HepG2 (cell line): ENCODE data around the gene COX18. TPM values are rescaled to one million over a fixed set of nuclear protein-coding genes. Genes with fewer than 3 reads are reported as not detected.

ENCODE experiments used
- polyA plus RNA-seq, 8 experiments: library from polyadenylated mRNA; depleted of rRNA in 3 of 8; stranded (reverse) in 7 of 8; unstranded in 1 of 8; fragments of >200 nt; fragmentation: Illumina TruSeq in 4 of 8; extraction: Trizol in 4 of 8; gene quantifications; 2 replicates each; pipeline versions ENCODE4 v1.2.1 to v1.2.3, GENCODE V29; 2011 to 2016; ENCODE audit warnings: low read depth in 4 of 8, missing spikeins in 1 of 8, mixed read lengths in 1 of 8; ENCODE audit not compliant: insufficient read depth in 1 of 8
- small RNA-seq, 3 experiments: library from RNA; depleted of rRNA; stranded (forward); fragments of <200 nt; gene quantifications; one replicate each; pipeline ENCODE3, GENCODE V24; 2012; ENCODE audit warnings: low read depth in 2 of 3, low replicate concordance in 1 of 3; ENCODE audit not compliant: insufficient read length in 3 of 3, insufficient read depth in 2 of 3
- total RNA-seq, 5 experiments: library from RNA; depleted of rRNA; stranded (reverse); fragments of >200 nt; fragmentation: Illumina TruSeq; extraction: Trizol; gene quantifications; 2 replicates each; pipeline ENCODE4 v1.2.3, GENCODE V29; 2016; ENCODE audit warnings: low read depth in 1 of 5

The COX18 gene
- total and polyA plus RNA-seq, 2 of the 13 experiments (the other 11 are each of a cell fraction or from before 2014, with no cell fraction given) = 8.7 to 21.3 TPM

Small RNAs within 50 kb of the gene (small RNA-seq; reads per million reads assigned to genes)
- 0 reads per million in 3 experiments for gene RNU6ATAC5P

Other genes with a start within 250 kb of the COX18 start
- 61.1 and 97.9 TPM in 2 replicates for gene ANKRD17, start 189.1 kb upstream of the COX18 start, total RNA-seq (2016; rRNA removed; fragmentation: Illumina TruSeq; extraction: Trizol)
- 48.9 and 55.7 TPM in 2 replicates for gene ANKRD17, start 189.1 kb upstream of the COX18 start, polyA plus RNA-seq (2011; rRNA removed)